HepG2 (cell line): ENCODE measurements around the gene DGKG. TPM values are rescaled to one million over a fixed set of nuclear protein-coding genes. Genes with fewer than 3 reads are reported as not detected.

Experiments
- ATAC-seq: fragments of 200-7000 bp; cut with Tn5 transposase; 3 replicates; pipeline ENCODE4 v1.9.1; 2020; ENCODE audit warnings: mild to moderate bottlenecking, moderate library complexity
- BruUV-seq: library from RNA; stranded (reverse); fragments of 400-500 nt; replicated peaks from 2 replicates; lab custom pipeline; 2021; lab: Mats Ljungman, UMichigan
- CTCF ChIA-PET: fragments of 300-600 bp; formaldehyde crosslinking; extraction: SDS; loops from one replicate; lab custom pipeline; 2021; ENCODE audit warnings: low total read pairs, inconsistent platforms, low intra/inter-chr PET ratio; lab: Yijun Ruan, JAX
- POLR2A ChIA-PET: fragments of 350-600 bp; sonication (Branson Sonifier 250); formaldehyde crosslinking; loops from one replicate; lab custom pipeline; 2020; ENCODE audit warnings: antibody characterized with exemption, inconsistent platforms; lab: Yijun Ruan, JAX
- DNase-seq: peaks from one replicate; pipeline ENCODE4 v3.0.0-alpha.2; 2015; ENCODE audit warnings: low spot score
- FAIRE-seq: peaks from 3 replicates; lab custom pipeline; 2011; peaks lifted over from hg19 to GRCh38; lab: Jason Lieb, UNC
- H2AFZ ChIP-seq: one replicate; pipeline ENCODE4 v1.6.1; 2011; ENCODE audit warnings: low read length, inconsistent platforms
- H3K27ac ChIP-seq: fragments of 300-600 bp; 3 replicates; pipeline ENCODE4 v1.8.0; 2011; ENCODE audit warnings: mixed run types, mild to moderate bottlenecking, mixed read lengths, low read length, inconsistent platforms; ENCODE audit not compliant: insufficient read depth; ENCODE audit errors: extremely low read length
- H3K27me3 ChIP-seq, 2 experiments: fragments of 200-600 bp in 1 of 2; 2 replicates in 1 of 2; 3 replicates in 1 of 2; pipeline versions ENCODE4 v1.6.0 to v1.8.0; 2011; ENCODE audit warnings: low read length in 2 of 2, mild to moderate bottlenecking in 2 of 2, moderate library complexity in 2 of 2, inconsistent platforms in 1 of 2; ENCODE audit not compliant: insufficient read depth in 2 of 2, control insufficient read depth in 1 of 2
- H3K36me3 ChIP-seq, 2 experiments: fragments of 200-600 bp in 1 of 2; replicated peaks in 1 of 2; 2 replicates in 1 of 2; 3 replicates in 1 of 2; pipeline versions ENCODE4 v1.5.1 to v1.8.0; 2011; ENCODE audit warnings: low read length in 2 of 2, inconsistent platforms in 1 of 2; ENCODE audit not compliant: insufficient read depth in 2 of 2, control insufficient read depth in 1 of 2
- H3K4me1 ChIP-seq: 2 replicates; pipeline ENCODE4 v1.5.1; 2012; ENCODE audit warnings: low read length, inconsistent platforms; ENCODE audit not compliant: insufficient read depth
- H3K4me2 ChIP-seq: 2 replicates; pipeline ENCODE4 v1.6.0; 2011; ENCODE audit warnings: low read depth, low read length, inconsistent platforms
- H3K4me3 ChIP-seq, 3 experiments: fragments of 200-600 bp in 1 of 3; sonication (generic), shearing (Covaris generic) in 1 of 3; replicated peaks in 1 of 3; 2 replicates each; pipeline ENCODE4 v1.5.1; 2011 to 2016; ENCODE audit warnings: low read length in 3 of 3, inconsistent platforms in 2 of 3, low read depth in 2 of 3, mild to moderate bottlenecking in 2 of 3, control low read depth in 1 of 3, mixed read lengths in 1 of 3; ENCODE audit not compliant: insufficient read depth in 1 of 3
- H3K79me2 ChIP-seq: one replicate; pipeline ENCODE4 v1.6.1; 2011; ENCODE audit warnings: low read length, inconsistent platforms; ENCODE audit not compliant: insufficient read depth
- H3K9ac ChIP-seq: 2 replicates; pipeline ENCODE4 v1.6.0; 2011; ENCODE audit warnings: mild to moderate bottlenecking, low read depth, low read length, inconsistent platforms; ENCODE audit not compliant: insufficient read depth
- H3K9me3 ChIP-seq: 2 replicates; pipeline ENCODE4 v1.5.1; 2012; ENCODE audit warnings: mild to moderate bottlenecking, low read length
- H4K20me1 ChIP-seq: 2 replicates; pipeline ENCODE4 v1.6.0; 2011; ENCODE audit warnings: inconsistent platforms, mild to moderate bottlenecking, low read length, moderate library complexity; ENCODE audit not compliant: insufficient read depth
- CSRNP2 ChIP-seq: sonication (generic); formaldehyde crosslinking; conservative IDR thresholded peaks from 2 replicates; pipeline ENCODE4 v1.8.0; 2022; ENCODE audit warnings: low read depth, missing genetic modification reagents
- GABPB1 ChIP-seq: IDR thresholded peaks from 2 replicates; pipeline ENCODE4 v1.6.1; 2016; ENCODE audit warnings: mild to moderate bottlenecking, missing genetic modification reagents, moderate library complexity, missing compliant biosample characterization
- GTF3A ChIP-seq: sonication (generic); formaldehyde crosslinking; conservative IDR thresholded peaks from 2 replicates; pipeline ENCODE4 v1.4.0; 2020; ENCODE audit warnings: mild to moderate bottlenecking, missing genetic modification reagents
- HOXA9 ChIP-seq: sonication (generic); formaldehyde crosslinking; IDR thresholded peaks from 2 replicates; pipeline ENCODE4 v1.8.1; 2022; ENCODE audit warnings: missing genetic modification reagents, mild to moderate bottlenecking, moderate library complexity, borderline replicate concordance
- NCOA5 ChIP-seq: sonication (generic); formaldehyde crosslinking; IDR thresholded peaks from 2 replicates; pipeline ENCODE4 v1.4.0; 2020; ENCODE audit warnings: missing genetic modification reagents
- NFKB2 ChIP-seq: sonication (generic); formaldehyde crosslinking; IDR thresholded peaks from 2 replicates; pipeline ENCODE4 v1.4.0; 2020; ENCODE audit warnings: missing genetic modification reagents, borderline replicate concordance
- RNF2 ChIP-seq: fragments of 450-650 bp; conservative IDR thresholded peaks from 2 replicates; pipeline ENCODE4 v1.6.1; 2016; ENCODE audit warnings: low read depth
- SATB2 ChIP-seq: sonication (generic); formaldehyde crosslinking; IDR thresholded peaks from 2 replicates; pipeline ENCODE4 v1.5.0; 2020; ENCODE audit warnings: missing genetic modification reagents
- SKIL ChIP-seq: sonication (generic); formaldehyde crosslinking; IDR thresholded peaks from 2 replicates; pipeline ENCODE4 v1.8.0; 2022; ENCODE audit warnings: missing genetic modification reagents, mild to moderate bottlenecking, moderate library complexity, borderline replicate concordance
- SMYD3 ChIP-seq: sonication (generic); formaldehyde crosslinking; IDR thresholded peaks from 2 replicates; pipeline ENCODE4 v1.8.1; 2023; ENCODE audit warnings: mild to moderate bottlenecking, missing genetic modification reagents
- ZBTB21 ChIP-seq: sonication (generic); formaldehyde crosslinking; IDR thresholded peaks from 2 replicates; pipeline ENCODE4 v1.4.0; 2020; ENCODE audit warnings: missing genetic modification reagents
- ZFP90 ChIP-seq: sonication (generic); formaldehyde crosslinking; IDR thresholded peaks from 2 replicates; pipeline ENCODE4 v1.8.0; 2022; ENCODE audit warnings: missing genetic modification reagents, mild to moderate bottlenecking, inconsistent platforms, borderline replicate concordance
- ZIK1 ChIP-seq: sonication (generic); formaldehyde crosslinking; IDR thresholded peaks from 2 replicates; pipeline ENCODE4 v1.5.0; 2020; ENCODE audit warnings: mild to moderate bottlenecking, low read depth, missing genetic modification reagents, borderline replicate concordance
- ZNF234 ChIP-seq: sonication (generic); formaldehyde crosslinking; conservative IDR thresholded peaks from 2 replicates; pipeline ENCODE4 v1.5.1; 2020; ENCODE audit warnings: mild to moderate bottlenecking, missing genetic modification reagents
- ZNF280B ChIP-seq: sonication (generic); formaldehyde crosslinking; IDR thresholded peaks from 2 replicates; pipeline ENCODE4 v1.5.0; 2020; ENCODE audit warnings: missing genetic modification reagents, mild to moderate bottlenecking, borderline replicate concordance
- ZNF629 ChIP-seq: sonication (generic); formaldehyde crosslinking; conservative IDR thresholded peaks from 2 replicates; pipeline ENCODE4 v1.5.0; 2020; ENCODE audit warnings: missing genetic modification reagents
- ZNF7 ChIP-seq: IDR thresholded peaks from 2 replicates; pipeline ENCODE4 v1.6.1; 2016; ENCODE audit warnings: missing biosample characterization, missing genetic modification reagents
- ZNF879 ChIP-seq: sonication (generic); formaldehyde crosslinking; IDR thresholded peaks from 2 replicates; pipeline ENCODE4 v1.8.1; 2023; ENCODE audit warnings: missing genetic modification reagents
- WGBS: methylation state at CpG from one replicate; pipeline ENCODE4 v1.1.6; 2017; ENCODE audit warnings: low lambda C conversion rate; 5-methylcytosine and 5-hydroxymethylcytosine counted together
- in situ Hi-C: cut with HindIII; loops from 2 replicates; pipeline ENCODE4 v1.10.0; 2017; ENCODE audit warnings: low pct_unique_long_range_greater_than_20kb; ENCODE audit not compliant: extremely low pct_ligation_motif_present
- intact Hi-C: fragments of 100-400 bp; cut with micrococcal nuclease; formaldehyde crosslinking; loops from one replicate; pipeline ENCODE4 v1.10.0; 2022; ENCODE audit not compliant: unreplicated experiment
- polyA plus RNA-seq, 8 experiments: library from polyadenylated mRNA; depleted of rRNA in 3 of 8; stranded (reverse) in 7 of 8; unstranded in 1 of 8; fragments of >200 nt; fragmentation: Illumina TruSeq in 4 of 8; extraction: Trizol in 4 of 8; gene quantifications; 2 replicates each; pipeline versions ENCODE4 v1.2.1 to v1.2.3, GENCODE V29; 2011 to 2016; ENCODE audit warnings: low read depth in 4 of 8, missing spikeins in 1 of 8, mixed read lengths in 1 of 8; ENCODE audit not compliant: insufficient read depth in 1 of 8
- total RNA-seq, 5 experiments: library from RNA; depleted of rRNA; stranded (reverse); fragments of >200 nt; fragmentation: Illumina TruSeq; extraction: Trizol; gene quantifications; 2 replicates each; pipeline ENCODE4 v1.2.3, GENCODE V29; 2016; ENCODE audit warnings: low read depth in 1 of 5

DGKG gene
- total and polyA plus RNA-seq, 2 of the 13 experiments (the other 11 are each of a cell fraction or from before 2014, with no cell fraction given): 3.8 to 6.2 TPM

GRCh38 chr3:186170516-186170915 is 191.5 kb downstream of the DGKG start (continued):
- TF ChIP-seq SKIL (CRISPR knock-in tag) (no peak), ZFP90 (CRISPR knock-in tag) (no peak), GABPB1 (CRISPR knock-in tag) (no peak), ZNF879 (no peak), ZNF280B (CRISPR knock-in tag) (no peak), SMYD3 (no peak), NCOA5 (CRISPR knock-in tag) (no peak), GTF3A (CRISPR knock-in tag) (no peak), ZIK1 (CRISPR knock-in tag) (no peak), ZNF7 (CRISPR knock-in tag) (no peak)

GRCh38 chr3:186169379-186169778 is 192.7 kb downstream of the DGKG start:
- Histone ChIP-seq H3K27ac (no peak overlapping the region), H2AFZ (no peak overlapping the region), H3K4me2 (no peak overlapping the region), H3K4me3 (no peak overlapping the region), H3K9ac (no peak overlapping the region), H3K36me3 (peaks cover 0 to 8% of the 10 kb centered on the region in 2 experiments; a peak in 1 of 5 replicates), H3K9me3 (no peaks in the 10 kb centered on the region), H4K20me1 (no peaks in the 10 kb centered on the region), H3K4me1 (peaks cover 7% of the 10 kb centered on the region; the same call in 1 of the 2 replicates), H3K27me3 (no peaks in the 10 kb centered on the region), H3K79me2 (no peaks in the 10 kb centered on the region)
- no TSS peak for BruUV-seq
- no peak for DNase-seq
- WGBS: 99% methylated on average over 2 of the region's 2 CpGs
- in situ Hi-C loops: no loop called here
- no peak for ATAC-seq
- intact Hi-C loops: no loop called here
- ChIA-PET CTCF (no interaction called here), POLR2A (no interaction called here)
- no peak for FAIRE-seq
- TF ChIP-seq CSRNP2 (CRISPR knock-in tag) (no peak), SATB2 (CRISPR knock-in tag) (no peak), RNF2 (no peak), ZNF234 (CRISPR knock-in tag) (no peak), NFKB2 (CRISPR knock-in tag) (no peak), NCOA5 (CRISPR knock-in tag) (no peak), ZBTB21 (no peak), ZNF629 (CRISPR knock-in tag) (no peak), HOXA9 (no peak)
